Brain microvascular endothelial cell (primary cell): Measurements from ENCODE around the gene SLC44A1.

ENCODE experiments used
- DNase-seq: peaks from one replicate; pipeline ENCODE4 v3.0.0-alpha.2; 2020
- H3K27ac ChIP-seq: fragments of 250-450 bp; sonication (Bioruptor Pico); 2 replicates; pipeline ENCODE4 v1.5.1; 2020; ENCODE audit warnings: mild to moderate bottlenecking, moderate library complexity
- H3K27me3 ChIP-seq: fragments of 250-450 bp; sonication (Bioruptor Pico); replicated peaks from 2 replicates; pipeline ENCODE4 v1.5.1; 2020; ENCODE audit warnings: mild to moderate bottlenecking
- H3K36me3 ChIP-seq: fragments of 250-450 bp; sonication (Bioruptor Pico); replicated peaks from 2 replicates; pipeline ENCODE4 v1.5.1; 2020; ENCODE audit warnings: mild to moderate bottlenecking
- H3K4me3 ChIP-seq: 2 replicates; pipeline ENCODE4 v1.5.1; 2011; ENCODE audit warnings: low read depth, mild to moderate bottlenecking, control low read depth, low read length, moderate library complexity
- in situ Hi-C: cut with HindIII; loops from 2 replicates; pipeline ENCODE4 v1.10.0; 2017; ENCODE audit warnings: low sequenced_read_pairs, low pct_ligation_motif_present
- TF ChIP-seq, protein P1 (sequence below): IDR thresholded peaks from 2 replicates; pipeline ENCODE4 v1.5.1; 2011; ENCODE audit warnings: low read depth, mild to moderate bottlenecking, moderate library complexity, low read length, control low read depth, inconsistent platforms; ENCODE audit errors: missing control alignments

The SLC44A1 gene

DNA sequence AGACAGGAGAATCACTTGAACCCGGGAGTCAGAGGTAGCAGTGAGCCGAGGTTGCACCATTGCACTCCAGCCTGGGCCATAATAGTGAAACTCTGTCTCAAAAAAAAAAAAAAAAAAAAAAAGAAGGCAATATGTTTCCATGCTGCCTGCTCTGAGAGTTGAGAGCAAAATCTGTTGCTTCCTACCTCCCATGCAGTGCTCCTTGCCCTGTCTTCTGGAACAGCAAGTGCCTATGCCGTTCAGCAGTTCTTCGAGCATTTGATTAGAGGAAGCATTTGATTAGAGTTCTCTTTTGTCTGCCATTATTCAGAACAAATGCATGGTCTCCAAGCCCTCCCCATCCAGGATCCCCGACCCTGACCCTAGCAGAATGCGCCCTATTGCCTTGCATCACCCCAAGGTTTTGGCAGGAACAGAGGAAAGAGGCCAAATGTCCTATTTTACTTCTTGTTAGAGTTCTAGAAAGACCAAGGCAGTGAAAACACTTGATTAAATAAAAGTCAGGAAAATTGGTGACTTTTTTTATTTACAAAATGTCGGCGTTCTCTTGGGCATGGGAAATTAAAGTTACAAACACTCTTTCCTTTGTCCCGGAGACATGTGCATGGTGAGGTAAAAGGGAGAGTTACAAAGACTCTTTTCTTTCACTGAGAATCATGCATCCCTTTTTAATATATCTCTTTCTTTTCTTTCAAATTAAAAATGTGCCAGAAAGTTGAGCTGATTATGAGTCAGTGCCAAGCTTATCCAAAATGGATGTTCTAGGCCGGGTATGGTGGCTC lies 175.6 kb downstream of the SLC44A1 start:
- TF ChIP-seq, protein P1, sequence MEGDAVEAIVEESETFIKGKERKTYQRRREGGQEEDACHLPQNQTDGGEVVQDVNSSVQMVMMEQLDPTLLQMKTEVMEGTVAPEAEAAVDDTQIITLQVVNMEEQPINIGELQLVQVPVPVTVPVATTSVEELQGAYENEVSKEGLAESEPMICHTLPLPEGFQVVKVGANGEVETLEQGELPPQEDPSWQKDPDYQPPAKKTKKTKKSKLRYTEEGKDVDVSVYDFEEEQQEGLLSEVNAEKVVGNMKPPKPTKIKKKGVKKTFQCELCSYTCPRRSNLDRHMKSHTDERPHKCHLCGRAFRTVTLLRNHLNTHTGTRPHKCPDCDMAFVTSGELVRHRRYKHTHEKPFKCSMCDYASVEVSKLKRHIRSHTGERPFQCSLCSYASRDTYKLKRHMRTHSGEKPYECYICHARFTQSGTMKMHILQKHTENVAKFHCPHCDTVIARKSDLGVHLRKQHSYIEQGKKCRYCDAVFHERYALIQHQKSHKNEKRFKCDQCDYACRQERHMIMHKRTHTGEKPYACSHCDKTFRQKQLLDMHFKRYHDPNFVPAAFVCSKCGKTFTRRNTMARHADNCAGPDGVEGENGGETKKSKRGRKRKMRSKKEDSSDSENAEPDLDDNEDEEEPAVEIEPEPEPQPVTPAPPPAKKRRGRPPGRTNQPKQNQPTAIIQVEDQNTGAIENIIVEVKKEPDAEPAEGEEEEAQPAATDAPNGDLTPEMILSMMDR = no peak
- H3K27ac ChIP-seq = no peak overlapping the region
- in situ Hi-C loops = no loop called here
- DNase-seq = no peak
- no peak overlapping the region for H3K4me3 ChIP-seq
- H3K36me3 ChIP-seq = no peaks in the 10 kb centered on the region
- no peaks in the 10 kb centered on the region for H3K27me3 ChIP-seq

DNA sequence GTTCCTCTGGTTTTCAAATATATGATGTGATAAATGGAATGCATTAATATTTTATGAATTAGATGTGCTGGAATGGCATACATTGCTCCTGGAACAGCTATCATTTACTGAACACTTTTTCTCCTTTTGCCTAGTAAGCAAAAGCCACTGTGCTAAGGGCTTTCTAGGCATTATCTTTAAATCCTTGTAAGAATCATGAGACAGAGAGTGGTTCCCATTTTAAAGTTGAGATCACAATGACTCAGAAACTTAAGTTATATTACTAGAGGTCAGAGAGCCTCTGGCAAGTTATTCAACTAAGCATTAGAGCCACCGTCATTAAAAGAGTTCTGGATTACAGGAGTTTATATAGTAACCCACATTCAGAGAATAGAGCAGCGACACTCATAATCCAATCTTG lies 176.7 kb downstream of the SLC44A1 start:
- no peak overlapping the region for H3K27ac ChIP-seq
- TF ChIP-seq, protein P1 = no peak
- DNase-seq = no peak
- no peaks in the 10 kb centered on the region for H3K36me3 ChIP-seq
- no peak overlapping the region for H3K4me3 ChIP-seq
- H3K27me3 ChIP-seq = no peaks in the 10 kb centered on the region
- in situ Hi-C loops = no loop called here

DNA sequence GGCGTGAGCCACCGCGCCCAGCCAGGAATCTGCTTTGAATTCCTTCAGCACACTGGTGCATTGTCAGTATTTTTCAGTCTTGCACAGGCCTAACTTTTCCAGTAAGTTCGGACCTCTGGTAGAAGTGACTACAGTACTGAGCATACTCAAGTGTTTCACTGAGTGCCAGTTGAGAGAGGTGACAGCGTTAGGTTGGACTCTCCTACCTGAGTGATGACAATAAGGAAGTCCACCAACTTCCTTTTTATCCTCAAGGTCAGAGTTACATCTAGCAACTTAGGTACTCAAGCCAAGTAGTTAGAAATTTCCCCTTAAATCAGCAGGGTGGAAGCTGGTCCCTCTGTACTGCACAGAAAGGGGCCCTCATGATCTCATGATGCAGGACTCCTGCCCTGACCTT lies 177.4 kb downstream of the SLC44A1 start:
- Histone ChIP-seq H3K4me3 (no peak overlapping the region), H3K27me3 (no peaks in the 10 kb centered on the region), H3K27ac (no peak overlapping the region), H3K36me3 (no peaks in the 10 kb centered on the region)
- no peak for DNase-seq
- in situ Hi-C loops = no loop called here
- TF ChIP-seq, protein P1 = no peak

DNA sequence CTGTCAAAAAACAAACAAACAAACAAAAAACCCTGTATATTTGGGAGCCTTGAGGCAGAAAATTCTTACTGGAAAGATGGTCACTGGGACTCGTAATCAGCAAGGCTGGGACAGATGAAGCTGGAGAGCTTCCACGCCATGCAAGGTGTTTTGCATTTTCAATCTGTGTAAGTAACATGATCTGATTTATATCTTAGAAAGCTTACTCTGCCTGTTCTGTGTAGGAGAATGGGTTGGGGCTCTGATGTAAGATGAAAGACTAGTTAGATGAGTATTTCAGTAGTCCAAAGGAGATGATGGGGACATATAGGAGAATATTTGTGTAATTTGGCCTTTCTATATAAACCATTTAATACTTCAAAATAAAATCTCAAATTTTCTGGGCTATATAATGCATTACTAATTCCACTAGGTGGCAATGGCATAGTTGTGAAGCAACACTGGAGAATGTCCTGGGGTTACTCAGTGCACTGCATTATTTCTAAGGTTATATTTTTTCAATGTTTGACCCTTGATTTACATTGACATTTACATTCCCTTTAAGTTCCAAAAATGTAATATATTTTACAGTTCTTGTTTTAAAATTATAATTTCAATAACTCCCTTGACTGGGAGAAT lies 181.5 kb downstream of the SLC44A1 start:
- DNase-seq = no peak

DNA sequence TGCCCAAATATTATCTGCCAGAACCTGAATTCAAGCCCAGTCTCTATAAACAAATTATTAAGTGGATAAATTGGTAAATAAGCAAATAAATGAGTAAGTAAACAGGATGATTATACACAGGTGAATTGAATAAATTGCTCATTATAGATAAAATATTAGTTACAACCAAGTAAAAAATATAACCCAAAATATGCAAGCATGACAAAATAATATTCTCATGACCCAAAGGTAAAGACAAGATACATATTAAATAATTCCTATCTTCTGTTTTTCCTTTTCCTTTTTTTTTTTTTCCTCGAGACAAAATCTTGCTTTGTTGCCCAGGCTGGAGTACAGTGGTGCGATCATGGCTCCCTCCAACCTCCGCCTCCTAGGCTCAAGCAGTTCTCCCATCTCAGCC lies 182.2 kb downstream of the SLC44A1 start:
- no peak overlapping the region for H3K4me3 ChIP-seq
- no peaks in the 10 kb centered on the region for H3K27me3 ChIP-seq
- no peak for DNase-seq
- H3K36me3 ChIP-seq = no peaks in the 10 kb centered on the region
- TF ChIP-seq, protein P1 = no peak
- in situ Hi-C loops = no loop called here
- no peak overlapping the region for H3K27ac ChIP-seq

More for the DNA sequence above, 181.5 kb downstream of the SLC44A1 start:
- TF ChIP-seq, protein P1 = peak; percentile 56
- Histone ChIP-seq H3K36me3 (no peaks in the 10 kb centered on the region), H3K27me3 (no peaks in the 10 kb centered on the region), H3K4me3 (no peak overlapping the region), H3K27ac (no peak overlapping the region)
- in situ Hi-C loops = no loop called here
